IMR-90 (cell line): ENCODE data around the gene ARHGAP8. TPM values are rescaled to one million over a fixed set of nuclear protein-coding genes. Genes with fewer than 3 reads are reported as not detected.

ENCODE experiments used
- ATAC-seq: fragments of 200-7000 bp; cut with Tn5 transposase; 2 replicates; pipeline ENCODE4 v1.9.1; 2020; ENCODE audit warnings: low read depth, mild to moderate bottlenecking, moderate library complexity
- BruUV-seq: library from RNA; stranded (reverse); fragments of 400-500 nt; replicated peaks from 2 replicates; lab custom pipeline; 2021; lab: Mats Ljungman, UMichigan
- CTCF ChIA-PET: fragments of 300-600 bp; formaldehyde crosslinking; extraction: SDS; loops from one replicate; lab custom pipeline; 2021; ENCODE audit warnings: antibody characterized with exemption; lab: Yijun Ruan, JAX
- POLR2A ChIA-PET: fragments of 300-600 bp; sonication (Branson Sonifier 250); formaldehyde crosslinking; loops from one replicate; lab custom pipeline; 2022; ENCODE audit warnings: antibody characterized with exemption; ENCODE audit not compliant: unreplicated experiment; lab: Charles Lee
- DNase-seq: peaks from one replicate; pipeline ENCODE4 v3.0.0; 2013
- H2AFZ ChIP-seq: replicated peaks from 2 replicates; pipeline ENCODE3; 2013; ENCODE audit warnings: low read length, mild to moderate bottlenecking; ENCODE audit not compliant: poor library complexity
- H2AK5ac ChIP-seq: 2 replicates; pipeline ENCODE4 v1.6.1; 2013; ENCODE audit warnings: low read depth, low read length, inconsistent platforms
- H2AK9ac ChIP-seq: replicated peaks from 2 replicates; pipeline ENCODE3; 2013; ENCODE audit warnings: mild to moderate bottlenecking, low read depth, low read length, moderate library complexity; ENCODE audit not compliant: poor library complexity
- H2BK120ac ChIP-seq: 2 replicates; pipeline ENCODE4 v1.6.1; 2013; ENCODE audit warnings: low read depth, low read length, inconsistent platforms
- H2BK15ac ChIP-seq: 3 replicates; pipeline ENCODE4 v1.6.1; 2013; ENCODE audit warnings: low read depth, low read length, inconsistent platforms
- H2BK20ac ChIP-seq: 2 replicates; pipeline ENCODE4 v1.6.1; 2013; ENCODE audit warnings: low read depth, mild to moderate bottlenecking, inconsistent platforms, low read length, moderate library complexity
- H2BK5ac ChIP-seq: 2 replicates; pipeline ENCODE4 v1.6.1; 2013; ENCODE audit warnings: mild to moderate bottlenecking, low read depth, low read length, inconsistent platforms; ENCODE audit not compliant: poor library complexity, severe bottlenecking
- H3K14ac ChIP-seq: replicated peaks from 2 replicates; pipeline ENCODE4 v1.6.1; 2013; ENCODE audit warnings: low read depth, low read length, inconsistent platforms
- H3K18ac ChIP-seq: 2 replicates; pipeline ENCODE4 v1.6.1; 2013; ENCODE audit warnings: low read depth, low read length, control low read depth
- H3K23ac ChIP-seq: 2 replicates; pipeline ENCODE4 v1.6.1; 2013; ENCODE audit warnings: low read depth, low read length, inconsistent platforms
- H3K27ac ChIP-seq: 2 replicates; pipeline ENCODE4 v1.5.1; 2013; ENCODE audit warnings: mild to moderate bottlenecking, control low read depth, low read length; ENCODE audit not compliant: insufficient read depth
- H3K27me3 ChIP-seq: 2 replicates; pipeline ENCODE4 v1.6.1; 2013; ENCODE audit warnings: low read length; ENCODE audit not compliant: control insufficient read depth, insufficient read depth
- H3K36me3 ChIP-seq: 2 replicates; pipeline ENCODE4 v1.6.1; 2013; ENCODE audit warnings: low read length, mixed read lengths; ENCODE audit not compliant: control insufficient read depth, insufficient read depth
- H3K4ac ChIP-seq: 2 replicates; pipeline ENCODE4 v1.6.1; 2013; ENCODE audit warnings: low read depth, low read length, inconsistent platforms
- H3K4me1 ChIP-seq: 2 replicates; pipeline ENCODE4 v1.6.1; 2013; ENCODE audit warnings: low read length, mixed read lengths; ENCODE audit not compliant: control insufficient read depth, insufficient read depth
- H3K4me2 ChIP-seq: 2 replicates; pipeline ENCODE4 v1.6.1; 2013; ENCODE audit warnings: low read depth, mild to moderate bottlenecking, control low read depth, low read length, moderate library complexity
- H3K4me3 ChIP-seq: 2 replicates; pipeline ENCODE4 v1.5.1; 2013; ENCODE audit warnings: low read depth, mild to moderate bottlenecking, control low read depth, low read length, moderate library complexity; ENCODE audit not compliant: insufficient read depth
- H3K56ac ChIP-seq: 2 replicates; pipeline ENCODE4 v1.6.1; 2013; ENCODE audit warnings: low read length, inconsistent platforms; ENCODE audit not compliant: insufficient read depth; ENCODE audit errors: extremely low read depth
- H3K79me1 ChIP-seq, 2 experiments: 2 replicates each; pipeline ENCODE4 v1.6.1; 2013; ENCODE audit warnings: low read length in 2 of 2, inconsistent platforms in 1 of 2, low read depth in 1 of 2
- H3K9ac ChIP-seq: 2 replicates; pipeline ENCODE4 v1.6.1; 2013; ENCODE audit warnings: low read depth, low read length, control low read depth
- H3K9me1 ChIP-seq: 2 replicates; pipeline ENCODE4 v1.6.1; 2013; ENCODE audit warnings: low read length, inconsistent platforms; ENCODE audit not compliant: insufficient read depth
- H3K9me3 ChIP-seq: 2 replicates; pipeline ENCODE4 v1.6.1; 2013; ENCODE audit warnings: low read length; ENCODE audit not compliant: control insufficient read depth, insufficient read depth
- H4K20me1 ChIP-seq: 2 replicates; pipeline ENCODE4 v1.6.1; 2013; ENCODE audit warnings: low read length, inconsistent platforms; ENCODE audit not compliant: insufficient read depth
- H4K5ac ChIP-seq: 2 replicates; pipeline ENCODE4 v1.6.1; 2013; ENCODE audit warnings: mild to moderate bottlenecking, low read depth, low read length, control low read depth
- H4K8ac ChIP-seq, 2 experiments: 2 replicates each; pipeline ENCODE4 v1.6.1; 2013; ENCODE audit warnings: low read depth in 2 of 2, low read length in 2 of 2, control low read depth in 1 of 2, inconsistent platforms in 1 of 2
- H4K91ac ChIP-seq: 2 replicates; pipeline ENCODE4 v1.6.1; 2013; ENCODE audit warnings: low read depth, low read length, inconsistent platforms; ENCODE audit not compliant: insufficient read depth
- CHD1 ChIP-seq: IDR thresholded peaks from 2 replicates; pipeline ENCODE4 v1.6.1; 2012; ENCODE audit warnings: low read depth, low read length, improper control_type of control experiment
- ELK1 ChIP-seq: fragments of 150-350 bp; IDR thresholded peaks from 2 replicates; pipeline ENCODE4 v1.6.1; 2016; ENCODE audit warnings: low read depth, mild to moderate bottlenecking, low read length, moderate library complexity, borderline replicate concordance
- MAZ ChIP-seq: IDR thresholded peaks from 2 replicates; pipeline ENCODE4 v1.6.1; 2012; ENCODE audit warnings: low read depth, mild to moderate bottlenecking, low read length, improper control_type of control experiment, moderate library complexity, borderline replicate concordance
- MXI1 ChIP-seq: IDR thresholded peaks from 2 replicates; pipeline ENCODE4 v1.6.1; 2012; ENCODE audit warnings: low read depth, mild to moderate bottlenecking, low read length, moderate library complexity, borderline replicate concordance
- NFE2L2 ChIP-seq: fragments of 150-350 bp; IDR thresholded peaks from 2 replicates; pipeline ENCODE4 v1.6.1; 2016; ENCODE audit warnings: low read depth, mild to moderate bottlenecking, low read length
- POLR2A ChIP-seq: IDR thresholded peaks from 2 replicates; pipeline ENCODE4 v1.6.1; 2012; ENCODE audit warnings: mild to moderate bottlenecking, low read depth, low read length
- RAD21 ChIP-seq: IDR thresholded peaks from 2 replicates; pipeline ENCODE4 v1.6.1; 2012; ENCODE audit warnings: low read length, improper control_type of control experiment
- RFX5 ChIP-seq: IDR thresholded peaks from 2 replicates; pipeline ENCODE4 v1.8.0; 2012; ENCODE audit warnings: low read depth, mild to moderate bottlenecking, low read length, moderate library complexity
- SMC3 ChIP-seq: fragments of 150-350 bp; IDR thresholded peaks from 2 replicates; pipeline ENCODE4 v1.6.1; 2016; ENCODE audit warnings: low read depth, mild to moderate bottlenecking, antibody characterized with exemption, low read length, moderate library complexity
- WGBS, 2 experiments: methylation state at CpG; one replicate each; pipeline versions ENCODE4 v1.1.5 to v1.1.7; 2013; ENCODE audit warnings: missing lambda C conversion rate in 2 of 2; ENCODE audit not compliant: insufficient read length in 1 of 2; ENCODE audit errors: extremely low coverage in 2 of 2; 5-methylcytosine and 5-hydroxymethylcytosine counted together
- dilution Hi-C: fragments of 300-500 bp; cut with HindIII; formaldehyde crosslinking; loops from one replicate; pipeline ENCODE4 v1.14.3; 2018; ENCODE audit warnings: low sequenced_read_pairs; ENCODE audit not compliant: unreplicated experiment
- in situ Hi-C: fragments of 300-500 bp; cut with MboI; formaldehyde crosslinking; loops from 3 replicates; pipeline ENCODE4 v1.14.3; 2019; ENCODE audit warnings: low sequenced_read_pairs, inconsistent platforms, mixed read lengths
- intact Hi-C: fragments of 100-400 bp; cut with micrococcal nuclease; formaldehyde crosslinking; loops from 2 replicates; pipeline ENCODE4 v1.10.0; 2022
- polyA plus RNA-seq, 3 experiments: library from polyadenylated mRNA; depleted of rRNA; stranded (reverse); fragments of >200 nt; gene quantifications; 2 replicates each; pipeline ENCODE4 v1.2.3, GENCODE V29; 2012; ENCODE audit warnings: low replicate concordance in 1 of 3
- total RNA-seq: library from RNA; depleted of rRNA; stranded (reverse); fragments of >200 nt; gene quantifications from 2 replicates; pipeline ENCODE4 v1.2.3, GENCODE V29; 2012

Gene ARHGAP8
- total and polyA plus RNA-seq, 2 of the 4 experiments (the other 2 are of a cell fraction): 0.18 to 0.21 TPM

DNA sequence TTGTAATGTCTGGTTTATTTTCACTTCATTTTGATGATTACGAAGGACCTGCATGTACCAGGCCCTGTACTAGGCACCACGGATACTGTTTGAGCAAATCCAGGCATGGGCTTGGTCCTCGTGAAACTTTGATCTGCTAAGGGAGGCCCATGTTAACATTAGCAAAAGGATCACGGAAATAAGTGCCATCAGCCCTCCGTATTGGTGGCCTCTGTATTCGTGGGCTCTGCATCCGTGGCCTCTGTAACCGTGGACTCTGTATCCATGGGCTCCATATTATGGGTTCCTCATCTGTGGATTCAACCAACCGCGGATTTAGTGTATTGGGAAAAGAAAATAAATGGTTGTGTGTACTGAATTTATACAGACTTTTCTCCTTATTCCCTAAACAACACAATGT is 8.7 kb downstream of the ARHGAP8 start:
- no peak overlapping the region for H3K56ac ChIP-seq
- H2BK15ac ChIP-seq: no peak overlapping the region
- no peak overlapping the region for H3K4ac ChIP-seq
- no peak overlapping the region for H4K91ac ChIP-seq
- intact Hi-C loops (no loop called here), in situ Hi-C loops (no loop called here), dilution Hi-C loops (no loop called here)
- no peak for DNase-seq
- H3K4me3 ChIP-seq: no peak overlapping the region
- H2BK5ac ChIP-seq: no peak overlapping the region
- TF ChIP-seq NFE2L2 (no peak), CHD1 (no peak), MXI1 (no peak), POLR2A (no peak), MAZ (no peak), RFX5 (no peak), RAD21 (no peak), ELK1 (no peak), SMC3 (no peak)
- ATAC-seq: no peak
- no peaks in the 10 kb centered on the region for H3K36me3 ChIP-seq
- H2AK5ac ChIP-seq: no peak overlapping the region
- no peak overlapping the region for H3K18ac ChIP-seq
- H3K79me1 ChIP-seq: no peaks in the 10 kb centered on the region
- no peak overlapping the region for H2AFZ ChIP-seq
- H3K23ac ChIP-seq: no peak overlapping the region
- H2BK20ac ChIP-seq: no peak overlapping the region
- POLR2A ChIA-PET: no interaction called here
- no peak overlapping the region for H2BK120ac ChIP-seq
- no peak overlapping the region for H3K27ac ChIP-seq
- no peak overlapping the region for H3K9ac ChIP-seq
- no peaks in the 10 kb centered on the region for H3K9me3 ChIP-seq
- CTCF ChIA-PET: no interaction called here
- peaks cover 31% of the 10 kb centered on the region for H3K27me3 ChIP-seq
- no peaks in the 10 kb centered on the region for H4K20me1 ChIP-seq
- no peak overlapping the region for H3K4me2 ChIP-seq
- WGBS, 2 experiments: 69% methylated on average over 3 of the region's 10 CpGs; no CpG with 5 or more reads in 1 of the 2 experiments
- H4K8ac ChIP-seq: no peak overlapping the region
- H4K5ac ChIP-seq: no peak overlapping the region
- H3K9me1 ChIP-seq: peaks cover 3% of the 10 kb centered on the region; the same call in 1 of the 2 replicates
- no peak overlapping the region for H3K14ac ChIP-seq
- H2AK9ac ChIP-seq: no peak overlapping the region
- peaks cover 7% of the 10 kb centered on the region; the same call in 1 of the 2 replicates for H3K4me1 ChIP-seq
- BruUV-seq: no TSS peak
